GM04503 (cell line): ENCODE results near the gene CNPY3.
"Not testable (repeated sequence)": the region's sequence is repeated elsewhere in the genome, so short reads cannot be mapped to it uniquely, and the experiment has no call there.

ENCODE experiments used
- DNase-seq: peaks from one replicate; pipeline ENCODE4 v3.0.0-alpha.2; 2012; ENCODE audit warnings: low read depth

CNPY3 gene

DNA sequence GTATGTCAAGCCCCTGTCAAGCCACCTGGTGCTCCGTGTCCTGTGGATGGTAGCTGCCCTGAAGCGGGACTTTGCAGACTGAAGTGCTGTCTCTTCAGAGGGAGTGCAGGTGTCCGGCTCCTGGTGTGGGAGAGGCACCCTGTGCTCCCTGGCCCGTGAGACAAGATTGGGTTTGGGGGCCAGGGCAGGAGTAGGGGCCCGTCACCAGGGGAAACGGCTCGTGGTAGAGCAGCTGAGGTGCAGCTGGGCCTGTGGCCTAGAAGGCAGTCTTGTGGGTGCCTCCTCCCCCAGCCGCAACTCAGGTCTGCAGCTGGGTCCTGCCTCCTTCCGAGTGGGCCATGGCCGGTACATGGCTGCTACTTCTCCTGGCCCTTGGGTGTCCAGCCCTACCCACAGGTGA lies 13.5 kb upstream of the CNPY3 start, which contains the start of gene PTCRA:
Gene PTCRA (plus strand): TSS at position 322 of the 400 bp plus-strand sequence. CDS start 17 bp downstream, at position 339.
- DNase-seq, result no peak

GRCh38 chr6:42916288-42916687 lies 13.0 kb upstream of the CNPY3 start:
- DNase-seq, result no peak

GRCh38 chr6:42921801-42922200 lies 7.5 kb upstream of the CNPY3 start:
- DNase-seq, result no peak

DNA sequence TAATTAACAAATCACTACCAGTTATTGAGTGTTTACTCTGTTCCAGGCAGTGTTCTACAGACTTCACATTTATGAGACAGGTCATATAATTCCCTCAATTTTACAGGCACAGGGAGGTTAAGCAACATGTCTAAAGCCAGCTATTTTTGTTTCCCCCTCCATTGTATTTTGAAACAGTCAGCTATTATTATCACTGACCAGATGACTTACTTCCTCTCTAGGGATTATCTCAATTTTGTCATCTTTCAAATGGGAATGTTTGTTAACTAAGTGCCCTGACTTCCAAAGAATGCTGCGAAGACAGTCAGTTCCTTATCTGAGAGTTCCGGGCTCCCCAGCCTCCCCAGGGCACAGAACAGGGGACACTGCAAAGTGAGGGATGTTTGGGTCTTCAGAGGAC lies 5.6 kb upstream of the CNPY3 start:
- DNase-seq, result no peak

DNA sequence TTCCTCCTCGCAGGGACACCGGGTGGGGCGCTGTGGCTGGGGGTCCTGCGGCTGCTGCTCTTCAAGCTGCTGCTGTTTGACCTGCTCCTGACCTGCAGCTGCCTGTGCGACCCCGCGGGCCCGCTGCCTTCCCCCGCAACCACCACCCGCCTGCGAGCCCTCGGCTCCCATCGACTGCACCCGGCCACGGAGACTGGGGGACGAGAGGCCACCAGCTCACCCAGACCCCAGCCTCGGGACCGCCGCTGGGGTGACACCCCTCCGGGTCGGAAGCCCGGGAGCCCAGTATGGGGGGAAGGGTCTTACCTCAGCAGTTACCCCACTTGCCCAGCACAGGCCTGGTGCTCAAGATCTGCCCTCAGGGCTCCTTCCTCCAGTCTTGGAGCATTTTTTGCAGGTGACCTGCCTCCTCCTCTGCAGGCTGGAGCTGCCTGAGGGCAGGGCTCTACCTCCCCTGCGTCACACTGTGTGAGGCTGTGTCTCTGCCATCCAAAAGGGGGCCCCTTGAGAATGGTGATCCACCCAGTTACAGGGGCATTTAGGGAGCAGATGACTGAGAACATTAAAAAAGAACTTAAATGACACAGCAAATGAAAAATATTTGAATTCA lies 3.9 kb upstream of the CNPY3 start:
- DNase-seq, result no peak

DNA sequence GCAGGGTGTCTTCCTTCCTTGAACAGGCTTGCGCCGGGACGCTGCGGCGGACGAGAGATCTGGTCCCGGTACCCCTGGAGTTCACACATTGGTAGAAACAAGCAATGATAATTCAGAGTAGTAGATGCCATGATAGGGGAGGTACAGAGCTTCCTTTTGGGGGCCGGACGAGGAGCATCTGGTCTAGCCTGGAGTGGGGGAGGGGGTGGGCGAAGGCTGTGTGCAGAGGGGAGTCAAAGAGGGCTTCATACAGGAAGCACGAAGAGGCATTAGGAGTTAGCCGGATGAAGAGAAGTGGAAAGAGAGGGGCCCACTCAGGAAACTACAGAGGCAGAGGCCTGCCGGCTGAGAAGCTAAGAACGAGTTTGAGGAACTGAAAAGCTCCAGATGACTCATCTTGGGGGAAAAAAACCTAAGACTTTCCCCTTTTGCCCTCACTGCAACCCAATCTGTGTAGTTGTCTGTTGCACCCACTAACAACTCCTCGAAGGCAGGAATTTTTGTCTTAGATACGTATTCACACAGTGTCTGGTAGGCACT lies 611 bp downstream of the CNPY3 start:
- DNase-seq, result peak; percentile 44

GRCh38 chr6:42932412-42932811 lies 3.1 kb downstream of the CNPY3 start:
- DNase-seq, result no peak

DNA sequence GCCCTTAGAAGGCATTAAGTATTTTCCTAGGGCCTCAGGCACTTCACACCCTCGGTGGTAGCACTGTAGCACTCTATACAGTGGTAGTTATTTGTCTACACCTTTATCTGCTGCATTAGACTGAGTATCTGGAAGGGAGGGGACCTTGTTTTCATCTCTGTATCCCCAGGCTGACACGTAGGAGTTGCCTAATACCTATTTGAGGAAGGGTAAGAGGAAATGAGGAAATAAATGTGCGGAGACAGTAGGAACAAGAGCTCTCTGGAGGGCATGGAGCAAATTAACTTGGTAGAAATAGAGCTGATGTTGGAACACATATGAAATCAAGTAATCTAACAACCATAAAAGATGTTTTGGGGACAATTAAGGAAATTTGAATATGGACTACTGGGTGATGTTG lies 3.9 kb downstream of the CNPY3 start:
- no peak for DNase-seq

DNA sequence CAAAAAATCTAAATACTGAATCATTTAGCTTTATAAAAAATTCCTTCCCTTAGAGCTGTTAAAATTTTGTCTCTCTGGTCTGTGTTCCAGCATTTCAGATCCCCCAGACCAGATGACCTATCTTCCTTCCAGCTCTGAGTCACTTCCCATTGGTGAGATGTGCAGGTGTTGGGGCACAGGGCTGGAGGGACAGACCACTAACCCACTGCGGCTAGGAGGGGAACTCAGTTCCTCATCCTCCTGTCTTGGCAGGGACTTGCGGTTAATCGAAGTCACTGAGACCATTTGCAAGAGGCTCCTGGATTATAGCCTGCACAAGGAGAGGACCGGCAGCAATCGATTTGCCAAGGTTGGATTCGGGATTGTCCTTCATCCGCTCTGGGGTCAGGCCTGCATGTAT lies 6.0 kb downstream of the CNPY3 start:
- no peak for DNase-seq

DNA sequence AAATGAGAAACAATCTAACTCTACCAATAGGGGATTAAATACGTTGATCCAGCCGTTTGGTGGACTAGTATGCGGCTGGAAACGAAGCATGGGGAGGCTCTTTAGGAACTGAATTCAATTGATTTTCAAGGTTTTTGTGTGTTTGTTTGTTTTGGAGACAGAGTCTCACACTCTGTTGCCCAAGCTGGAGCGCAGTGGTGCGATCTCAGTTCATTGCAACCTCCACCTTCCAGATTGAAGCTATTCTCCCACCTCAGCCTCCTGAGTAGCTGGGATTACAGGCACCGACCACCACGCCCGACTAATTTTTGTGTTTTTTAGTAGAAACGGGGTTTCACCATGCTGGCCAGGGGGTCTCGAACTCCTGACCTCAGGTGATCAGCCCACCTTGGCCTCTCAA lies 7.1 kb downstream of the CNPY3 start:
- DNase-seq, result no peak

GRCh38 chr6:42937548-42938427 lies 8.5 kb downstream of the CNPY3 start:
- DNase-seq, result no peak

DNA sequence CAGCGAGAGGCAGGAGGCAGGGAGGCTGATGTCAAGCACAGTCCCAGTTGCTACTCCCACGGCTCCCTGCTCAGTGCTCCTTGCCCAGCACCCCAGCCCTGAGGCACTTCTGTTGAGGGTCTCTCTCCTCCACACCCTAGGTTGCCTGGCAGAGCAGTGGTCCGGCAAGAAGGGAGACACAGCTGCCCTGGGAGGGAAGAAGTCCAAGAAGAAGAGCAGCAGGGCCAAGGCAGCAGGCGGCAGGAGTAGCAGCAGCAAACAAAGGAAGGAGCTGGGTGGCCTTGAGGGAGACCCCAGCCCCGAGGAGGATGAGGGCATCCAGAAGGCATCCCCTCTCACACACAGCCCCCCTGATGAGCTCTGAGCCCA lies 9.1 kb downstream of the CNPY3 start:
- DNase-seq, result no peak

DNA sequence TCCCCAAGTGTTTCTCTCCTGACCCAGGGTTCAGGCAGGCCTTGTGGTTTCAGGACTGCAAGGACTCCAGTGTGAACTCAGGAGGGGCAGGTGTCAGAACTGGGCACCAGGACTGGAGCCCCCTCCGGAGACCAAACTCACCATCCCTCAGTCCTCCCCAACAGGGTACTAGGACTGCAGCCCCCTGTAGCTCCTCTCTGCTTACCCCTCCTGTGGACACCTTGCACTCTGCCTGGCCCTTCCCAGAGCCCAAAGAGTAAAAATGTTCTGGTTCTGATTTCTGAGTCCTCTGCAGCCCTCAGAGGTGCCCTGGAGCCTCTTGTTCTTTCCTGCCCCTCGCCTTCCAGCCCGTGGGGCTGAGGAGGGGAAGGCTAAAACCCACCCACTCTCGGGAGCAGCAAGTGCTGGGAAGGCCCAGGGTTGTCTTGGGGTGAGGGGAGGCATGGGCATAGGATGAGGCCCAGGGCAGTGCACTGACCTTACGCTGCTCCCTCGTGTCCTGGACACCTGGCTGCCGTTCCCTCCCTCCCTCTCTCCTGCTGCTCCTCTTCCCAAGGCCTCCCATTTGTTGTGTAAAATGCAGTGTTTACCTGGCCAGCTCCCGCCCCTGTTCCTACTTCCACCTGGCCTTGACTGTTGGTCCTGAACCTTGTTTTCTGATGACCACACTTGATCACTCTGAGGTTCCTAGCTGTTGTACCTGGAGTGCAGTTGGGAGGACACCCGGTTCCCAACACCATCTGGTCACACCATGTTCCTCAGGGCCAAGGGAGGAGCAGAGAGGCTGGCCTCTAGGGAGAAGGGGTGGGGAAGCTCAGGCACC lies 9.9 kb downstream of the CNPY3 start:
- DNase-seq, result no peak

DNA sequence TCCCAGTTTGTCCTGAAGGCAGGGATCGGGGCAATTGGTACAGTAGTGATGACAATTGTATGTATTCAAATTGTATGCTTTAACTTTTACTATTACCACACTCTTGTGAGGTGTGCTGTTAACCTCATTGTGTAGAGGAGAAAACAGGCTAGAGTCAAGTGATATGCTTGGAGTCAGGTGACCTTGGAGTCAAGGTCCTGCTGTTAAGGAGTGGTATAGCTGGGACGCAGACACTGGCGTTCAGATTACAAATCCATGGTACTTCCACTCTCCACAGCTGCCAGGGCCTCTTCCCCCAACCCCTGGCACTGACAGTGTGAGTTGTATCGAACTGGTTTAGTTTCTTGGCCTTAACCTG lies 10.5 kb downstream of the CNPY3 start:
- DNase-seq, result no peak

- DNase-seq, result no peak
These were observed 11.3 kb downstream of the CNPY3 start for GRCh38 chr6:42940493-42941045.

DNA sequence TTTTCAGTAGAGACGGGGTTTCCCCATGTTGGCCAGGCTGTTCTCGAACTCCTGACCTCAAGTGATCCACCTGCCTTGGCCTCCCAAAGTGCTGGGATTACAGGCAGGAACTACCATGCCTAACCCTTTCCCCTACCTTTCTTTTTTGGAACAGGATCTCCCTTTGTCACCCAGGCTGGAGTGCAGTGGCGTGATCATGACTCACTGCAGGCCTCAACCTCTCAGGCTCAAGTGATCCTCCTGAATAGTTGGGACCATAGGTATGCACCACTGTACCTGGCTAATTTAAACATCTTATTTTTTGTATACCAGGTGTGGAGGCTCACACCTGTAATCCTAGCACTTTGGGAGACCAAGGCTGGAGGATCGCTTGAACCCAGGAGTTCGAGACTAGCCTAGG lies 12.1 kb downstream of the CNPY3 start:
- not testable (repeated sequence) for DNase-seq

- no peak for DNase-seq
These were observed 13.2 kb downstream of the CNPY3 start for GRCh38 chr6:42942444-42942843.

DNA sequence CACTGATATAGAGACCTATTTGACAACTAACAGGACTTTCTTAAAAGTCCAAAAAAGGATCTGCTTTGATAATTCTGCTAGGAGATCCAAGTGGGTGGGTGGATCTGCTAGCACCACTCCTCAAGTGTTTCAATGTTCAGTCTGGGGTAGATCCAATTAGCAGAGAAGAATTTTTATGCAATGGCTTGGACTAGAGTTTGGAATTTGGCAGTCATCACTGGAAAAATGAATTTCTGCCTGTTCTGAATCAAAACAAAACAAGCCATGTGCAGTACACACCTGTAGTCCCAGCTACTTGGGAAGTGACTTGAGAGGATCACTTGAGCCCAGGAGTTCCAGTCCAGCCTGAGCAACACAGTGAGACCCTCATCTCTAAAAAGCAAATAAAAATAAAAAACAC lies 18.7 kb downstream of the CNPY3 start:
- no peak for DNase-seq

- DNase-seq, result no peak
These were observed 23.1 kb downstream of the CNPY3 start for GRCh38 chr6:42952389-42952788.

DNA sequence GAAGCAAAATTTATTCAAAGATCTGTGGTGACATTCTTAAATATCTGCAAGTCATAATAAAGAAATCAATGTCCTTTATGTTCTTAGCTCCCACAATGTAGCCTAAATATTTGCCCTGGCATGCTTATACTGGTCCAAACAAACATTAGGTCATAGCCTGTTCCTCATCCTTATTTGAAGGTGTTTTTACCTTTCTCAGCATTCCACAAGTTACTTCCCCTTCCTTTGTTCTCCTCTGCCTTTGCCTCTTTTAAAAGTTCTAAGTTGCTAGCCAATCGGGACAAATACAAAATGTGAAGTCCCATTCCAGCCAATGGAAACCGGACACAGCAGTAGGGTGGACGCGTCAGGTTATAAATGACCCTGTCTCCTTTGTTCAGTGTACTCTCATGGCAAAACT lies 25.1 kb downstream of the CNPY3 start:
- DNase-seq, result not testable (repeated sequence)

- DNase-seq, result no peak
These were observed 28.8 kb downstream of the CNPY3 start for GRCh38 chr6:42958125-42958524.

GRCh38 chr6:42959917-42960242 lies 30.6 kb downstream of the CNPY3 start:
- no peak for DNase-seq
